Body of pancreas (tissue), 4 donors: Measurements from ENCODE around the gene HELZ2.

Source experiments
- POLR2A ChIP-seq, 3 donors: fragments of 450-650 bp; IDR thresholded peaks; one replicate each; pipeline ENCODE4 v1.6.1; 2016; ENCODE audit warnings: antibody characterized with exemption in 3 of 3, mild to moderate bottlenecking in 2 of 3
- TF ChIP-seq, protein P1 (sequence below), 7 experiments: fragments of 450-650 bp in 4 of 7; fragments of 200-600 bp in 3 of 7; sonication (generic) in 3 of 7; IDR thresholded peaks; one replicate each; pipeline ENCODE4 v1.5.1; 2016 to 2019; ENCODE audit warnings: antibody characterized with exemption in 7 of 7

DNA sequence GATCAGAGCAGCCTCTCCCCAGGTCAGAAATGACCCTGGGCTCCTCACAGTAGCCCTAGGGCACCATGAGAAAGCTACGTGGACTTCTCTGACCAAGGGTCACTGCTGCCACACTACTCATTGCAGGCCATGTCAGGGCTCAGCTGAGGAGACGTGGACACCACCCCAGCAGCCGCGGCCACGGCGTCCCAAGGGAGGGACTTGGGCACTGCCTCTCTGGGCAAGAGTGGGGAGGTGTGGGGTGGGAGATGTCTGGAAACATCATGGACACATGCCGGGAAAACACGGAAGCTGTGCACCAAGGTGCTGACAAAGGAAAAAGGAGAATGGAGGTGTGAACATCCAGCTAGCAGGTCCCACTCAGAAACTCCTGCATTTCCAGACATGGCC lies 43.8 kb upstream of the HELZ2 start:
- TF ChIP-seq, protein P1, sequence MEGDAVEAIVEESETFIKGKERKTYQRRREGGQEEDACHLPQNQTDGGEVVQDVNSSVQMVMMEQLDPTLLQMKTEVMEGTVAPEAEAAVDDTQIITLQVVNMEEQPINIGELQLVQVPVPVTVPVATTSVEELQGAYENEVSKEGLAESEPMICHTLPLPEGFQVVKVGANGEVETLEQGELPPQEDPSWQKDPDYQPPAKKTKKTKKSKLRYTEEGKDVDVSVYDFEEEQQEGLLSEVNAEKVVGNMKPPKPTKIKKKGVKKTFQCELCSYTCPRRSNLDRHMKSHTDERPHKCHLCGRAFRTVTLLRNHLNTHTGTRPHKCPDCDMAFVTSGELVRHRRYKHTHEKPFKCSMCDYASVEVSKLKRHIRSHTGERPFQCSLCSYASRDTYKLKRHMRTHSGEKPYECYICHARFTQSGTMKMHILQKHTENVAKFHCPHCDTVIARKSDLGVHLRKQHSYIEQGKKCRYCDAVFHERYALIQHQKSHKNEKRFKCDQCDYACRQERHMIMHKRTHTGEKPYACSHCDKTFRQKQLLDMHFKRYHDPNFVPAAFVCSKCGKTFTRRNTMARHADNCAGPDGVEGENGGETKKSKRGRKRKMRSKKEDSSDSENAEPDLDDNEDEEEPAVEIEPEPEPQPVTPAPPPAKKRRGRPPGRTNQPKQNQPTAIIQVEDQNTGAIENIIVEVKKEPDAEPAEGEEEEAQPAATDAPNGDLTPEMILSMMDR (IDR thresholded peaks at IDR 0.05): no peak
- no peak for TF ChIP-seq POLR2A (IDR thresholded peaks at IDR 0.05)
